CD4-positive, alpha-beta T cell treated with Interleukin-2 at 100 ng/mL for 4 hours (primary cell): ENCODE measurements around the gene PIEZO1.

Experiments used
- DNase-seq: peaks from one replicate; pipeline ENCODE4 v3.0.0-alpha.2; 2020; ENCODE audit warnings: low spot score

The PIEZO1 gene

DNA sequence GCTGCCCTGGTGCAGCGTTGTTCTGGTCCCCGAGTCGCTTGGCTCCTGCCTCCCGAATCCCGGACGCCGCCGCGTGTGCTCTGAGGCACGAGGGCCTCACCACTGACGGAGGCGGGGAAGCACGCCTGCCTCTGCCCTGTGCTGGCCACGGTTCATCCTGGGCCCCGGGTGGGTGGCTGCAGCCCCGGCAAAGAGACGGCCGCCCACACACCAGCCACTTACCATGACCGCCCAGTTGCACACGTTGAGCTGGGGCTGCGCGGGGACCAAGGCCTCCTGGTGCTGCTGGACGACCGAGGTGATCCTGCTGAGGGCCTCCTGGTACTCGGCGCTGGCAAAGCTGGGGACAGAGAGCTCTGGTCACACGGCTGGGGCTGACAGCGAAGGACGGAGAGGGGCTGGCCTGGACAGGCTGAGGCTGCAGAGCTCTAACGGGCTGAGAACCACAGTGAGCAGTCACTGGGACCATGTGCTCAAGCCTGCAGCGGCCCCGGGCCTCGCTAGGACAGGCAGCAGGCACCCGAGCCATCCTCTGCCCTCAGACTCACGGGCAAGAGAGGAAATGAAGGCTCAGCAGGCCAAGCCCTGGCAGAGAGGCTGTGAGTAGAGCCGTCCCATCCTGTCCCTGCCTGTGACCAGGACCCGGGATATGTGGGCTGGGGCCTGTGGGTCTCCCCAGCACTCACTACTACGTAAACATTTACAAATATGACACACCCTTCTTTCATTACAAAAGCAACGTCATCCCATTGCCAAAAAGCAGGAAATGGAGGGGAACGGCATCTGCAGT, 33.0 kb upstream of the PIEZO1 start:
- DNase-seq = no peak

DNA sequence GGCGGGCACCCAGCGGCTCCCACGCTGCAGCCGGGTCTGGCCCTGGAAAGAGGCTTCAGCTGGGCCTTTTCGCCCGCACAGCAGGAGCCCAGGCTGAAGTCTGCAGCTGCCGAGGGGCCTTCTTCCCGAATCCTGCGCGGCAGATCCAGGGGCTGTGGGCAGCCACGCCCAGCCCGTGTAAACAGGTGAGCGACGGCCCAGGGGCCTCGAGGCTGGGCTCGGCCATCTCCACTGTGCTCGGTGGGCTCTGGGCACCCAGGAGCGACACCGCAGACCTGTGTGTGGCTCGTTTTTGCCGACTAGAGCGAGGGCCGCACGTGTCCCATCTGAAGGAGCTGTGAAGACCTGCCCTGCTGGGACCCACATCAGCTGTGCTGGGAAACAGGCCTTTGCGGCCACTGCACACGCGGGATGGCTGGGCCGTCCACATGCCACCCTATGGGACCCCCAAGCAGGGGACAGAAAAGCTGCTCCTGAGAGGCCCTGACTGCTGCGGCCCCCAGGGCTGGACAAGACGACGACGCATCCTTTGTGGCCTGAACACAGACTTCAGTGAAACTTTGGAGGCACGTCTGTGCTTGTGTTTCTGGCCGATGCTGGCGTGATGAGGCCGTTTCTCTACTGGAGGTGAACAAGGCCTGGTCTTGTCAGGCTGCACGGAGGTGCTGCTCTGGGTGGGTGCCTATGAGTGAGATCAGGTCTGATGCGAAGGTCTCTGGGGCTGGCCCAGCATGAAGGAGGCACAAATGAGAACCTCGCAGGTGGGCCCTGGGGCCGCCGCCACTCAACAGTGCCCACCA, 31.9 kb upstream of the PIEZO1 start:
- no peak for DNase-seq

DNA sequence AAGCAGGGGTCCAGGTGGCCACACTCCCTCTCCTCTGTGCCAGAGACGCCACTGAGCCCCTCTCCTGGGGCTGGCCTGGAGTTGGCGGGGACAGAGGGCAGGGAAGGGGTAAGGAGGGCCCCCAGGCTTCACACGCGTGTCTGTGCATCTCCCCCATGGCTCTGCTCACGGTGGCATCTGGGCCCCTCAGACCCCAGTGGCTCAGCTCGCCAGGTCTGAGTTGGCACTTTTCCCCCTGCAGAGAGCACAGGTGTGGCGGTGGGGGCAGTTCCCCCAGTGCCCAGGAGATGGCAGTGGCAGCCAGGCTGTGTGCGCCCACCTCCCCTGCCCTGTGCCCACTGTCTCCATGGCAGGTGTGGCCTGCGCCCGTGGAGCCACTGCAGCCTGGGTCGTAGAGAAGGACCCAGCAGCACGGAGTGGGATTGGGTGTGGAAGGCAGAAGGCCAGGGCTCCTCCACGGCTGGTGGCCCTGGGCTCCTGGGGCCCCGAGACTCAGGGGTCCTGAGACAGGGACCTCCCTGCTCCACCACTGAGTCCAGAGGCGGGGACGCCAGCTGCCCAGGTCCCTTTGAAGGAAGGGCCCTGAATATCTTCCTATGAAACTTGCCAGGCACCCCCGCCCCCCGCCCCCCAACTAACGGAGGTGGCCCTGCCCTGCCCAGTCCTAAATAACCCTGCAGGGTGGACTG, 31.0 kb upstream of the PIEZO1 start:
- DNase-seq = peak; percentile 45

DNA sequence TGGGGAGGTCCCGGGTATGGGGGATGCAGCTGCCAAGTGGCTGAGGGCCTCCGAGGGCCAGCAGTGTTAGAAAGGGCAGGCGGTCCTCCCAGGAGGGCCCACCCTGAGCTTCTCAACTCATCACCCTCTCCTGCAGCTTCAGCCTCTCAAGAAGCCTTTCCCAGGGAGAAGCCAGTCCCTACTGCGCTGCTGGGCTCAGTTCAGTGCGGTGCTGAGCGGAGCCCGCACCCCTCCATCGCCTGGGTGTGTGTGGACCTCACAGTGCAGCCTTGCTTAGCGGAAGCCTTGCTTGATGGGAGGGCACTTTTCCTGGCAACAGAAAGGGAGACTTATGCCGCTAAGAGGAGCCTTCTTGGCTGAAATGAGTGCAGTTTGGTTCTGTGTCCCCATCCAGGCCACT, 30.2 kb upstream of the PIEZO1 start:
- DNase-seq = no peak

DNA sequence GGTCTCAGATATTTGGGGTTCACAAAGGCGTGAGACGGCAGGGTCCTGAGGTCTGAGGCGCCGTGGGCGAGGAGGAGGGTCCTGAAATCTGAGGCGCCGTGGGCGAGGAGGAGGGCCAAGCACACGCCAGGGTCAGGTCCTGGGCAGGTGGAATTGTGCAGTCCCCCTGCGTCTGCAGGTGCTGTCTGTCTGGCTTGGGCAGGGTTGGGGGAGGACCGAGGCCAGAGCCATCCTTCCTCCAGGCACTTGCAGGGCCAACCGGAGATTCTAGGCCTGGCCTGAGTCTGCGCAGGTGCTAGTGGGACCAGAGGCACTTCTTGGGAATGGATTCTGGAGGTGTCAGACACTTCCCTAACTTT, 29.1 kb upstream of the PIEZO1 start:
- no peak for DNase-seq

DNA sequence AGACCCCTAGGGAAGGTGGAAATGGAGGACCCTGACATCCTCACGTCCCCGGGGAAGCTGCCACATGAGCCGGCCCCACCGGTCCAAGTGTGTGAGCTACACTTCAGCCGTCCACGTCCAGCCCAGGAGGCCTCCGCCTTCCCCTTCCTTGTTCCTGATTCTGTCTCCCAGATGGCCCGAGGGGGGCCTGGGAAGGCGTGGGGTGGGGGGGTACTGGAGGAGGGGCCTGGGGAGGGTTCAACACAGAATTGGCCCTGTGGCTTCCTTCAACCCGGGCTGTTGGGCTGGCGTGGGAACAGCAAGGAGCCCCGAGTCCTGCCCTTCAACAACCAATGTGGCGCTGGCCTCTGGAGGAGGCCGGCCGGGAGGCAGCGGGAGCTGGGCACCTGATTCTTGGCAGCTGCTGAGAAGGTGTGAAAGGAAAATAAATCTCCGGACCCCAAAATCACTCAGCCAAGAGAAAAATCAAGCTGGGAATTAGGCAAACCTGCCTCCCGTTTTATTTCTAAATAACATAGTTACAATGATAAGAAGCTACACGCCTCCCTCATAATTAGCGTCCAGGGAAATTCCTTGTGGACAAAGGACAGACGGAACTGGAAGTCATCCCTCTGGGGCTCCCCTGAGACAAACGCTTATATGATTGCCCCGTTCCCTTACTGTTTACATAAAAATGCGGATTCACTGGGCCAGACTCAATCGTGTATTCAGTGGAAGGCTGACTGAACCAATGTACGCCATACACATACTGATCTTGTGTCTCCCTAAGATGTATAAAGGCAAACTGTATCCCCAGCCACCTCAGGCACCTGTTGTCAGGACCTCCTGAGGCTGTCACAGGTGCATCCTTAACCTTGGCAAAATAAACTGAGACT, 28.5 kb upstream of the PIEZO1 start:
- DNase-seq = no peak

DNA sequence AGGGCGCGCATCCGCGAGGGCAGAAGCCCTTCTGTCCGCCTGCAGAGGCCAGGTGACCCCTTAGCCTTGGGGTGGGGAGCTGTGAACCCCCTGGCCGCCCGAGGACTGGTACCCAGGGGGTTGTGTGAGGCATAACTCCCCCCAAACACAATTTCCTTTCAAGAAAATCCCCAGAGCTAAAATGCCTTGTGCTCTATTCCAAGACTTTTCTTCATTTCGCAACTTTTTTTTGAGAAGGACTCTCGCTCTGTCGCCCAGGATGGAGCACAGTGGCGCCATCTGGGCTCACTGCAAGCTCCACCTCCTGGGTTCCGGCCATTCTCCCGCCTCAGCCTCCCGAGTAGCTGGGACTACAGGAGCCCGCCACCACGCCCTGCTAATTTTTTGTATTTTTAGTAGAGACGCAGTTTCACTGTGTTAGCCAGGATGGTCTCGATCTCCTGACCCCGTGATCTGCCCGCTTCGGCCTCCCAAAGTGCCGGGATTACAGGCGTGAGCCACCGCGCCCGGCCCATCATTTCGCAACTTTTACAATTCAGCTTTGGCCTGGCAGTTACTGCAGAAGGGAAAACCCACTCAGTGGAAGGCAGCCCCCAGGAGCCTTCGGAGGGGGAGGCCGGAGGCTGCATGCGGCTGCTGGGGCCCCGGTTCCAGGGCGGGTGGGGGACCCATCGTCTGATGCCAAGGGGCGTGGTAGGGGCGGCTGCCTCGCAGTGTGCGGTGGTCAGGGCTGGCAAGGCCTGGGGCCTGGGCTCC, 27.7 kb upstream of the PIEZO1 start:
- DNase-seq = peak; percentile 21

DNA sequence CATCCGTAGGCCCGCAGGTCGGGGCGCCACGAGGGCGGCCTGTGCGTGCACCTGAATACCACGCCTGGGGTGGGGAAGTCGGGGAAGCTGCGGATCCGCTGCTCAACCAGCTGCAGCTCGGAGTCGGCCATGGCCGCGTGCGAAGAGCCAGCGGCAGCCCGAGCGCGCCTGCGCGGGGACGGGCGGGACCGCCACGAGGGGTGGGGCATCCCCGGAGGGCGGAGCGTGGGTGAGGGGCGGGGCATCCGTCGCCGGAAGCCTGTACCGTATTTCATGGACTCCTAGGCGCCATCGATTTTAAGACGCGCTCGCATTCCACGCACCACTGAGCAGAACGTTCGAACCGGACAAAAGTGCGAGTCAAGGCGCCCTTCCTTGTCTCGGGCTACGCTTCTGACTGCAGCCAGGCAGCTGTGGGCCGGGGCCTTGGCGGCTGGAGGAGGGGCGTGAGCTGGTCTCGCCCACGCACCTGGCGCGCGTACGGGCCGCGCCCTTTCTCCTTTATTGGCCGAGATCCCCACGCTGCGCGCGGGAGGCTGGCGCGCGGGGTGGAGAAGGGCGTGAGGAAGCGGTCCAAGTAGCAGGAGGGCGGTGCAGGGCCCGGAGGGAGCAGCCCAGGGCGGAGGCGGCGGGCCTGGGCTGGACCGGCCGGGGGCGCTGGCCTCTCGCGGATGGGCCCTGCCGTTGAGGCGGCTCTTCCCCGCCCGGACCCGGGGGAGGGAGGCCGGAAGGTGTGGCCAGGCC, 26.9 kb upstream of the PIEZO1 start, which contains the start of gene APRT:
APRT (minus strand) TSS at position 160 of the 744 bp plus-strand sequence; CDS start at position 131, 29 bp downstream.
- peak; percentile 97 for DNase-seq

DNA sequence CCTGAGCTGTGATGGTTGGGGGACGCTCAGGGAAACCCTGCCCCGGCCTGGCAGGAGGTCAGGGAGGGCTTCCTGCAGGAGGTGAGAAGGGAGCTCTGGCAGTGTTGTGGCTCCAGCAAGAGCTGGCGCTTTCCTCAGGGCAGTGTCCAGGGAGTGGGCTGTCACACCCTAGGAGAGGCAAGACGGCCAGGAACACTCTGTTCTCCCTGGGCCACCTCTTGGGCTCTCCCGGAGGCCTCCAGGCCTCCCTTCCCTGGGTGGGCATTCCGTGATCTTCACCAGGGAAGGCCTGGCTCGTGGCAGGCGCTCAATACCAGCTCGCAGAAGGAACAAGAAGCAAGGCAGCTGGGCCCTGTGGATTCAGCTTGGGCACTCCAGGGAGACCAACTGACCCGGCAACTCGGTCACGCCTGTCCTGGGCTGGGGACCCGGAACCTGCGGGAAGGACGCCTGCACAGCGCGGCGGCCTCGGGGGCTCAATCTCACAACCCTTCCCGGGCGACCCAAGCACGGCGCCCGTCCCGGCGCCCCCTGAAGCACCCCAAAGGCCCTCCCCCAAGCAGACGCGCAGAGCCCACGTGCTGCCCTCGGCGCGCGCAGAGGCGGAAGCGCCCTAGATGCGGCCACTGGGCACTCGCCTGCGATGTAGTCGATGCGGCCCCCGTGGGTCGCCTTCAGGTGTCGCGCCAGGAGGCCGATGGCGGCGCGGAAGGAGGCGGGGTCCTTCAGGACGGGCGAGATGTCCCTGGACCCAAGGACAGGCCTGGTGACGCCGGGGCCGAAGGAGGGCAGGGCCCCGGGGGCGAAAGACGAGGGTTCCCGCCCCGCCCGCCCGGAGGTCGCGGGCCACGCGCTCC, 26.1 kb upstream of the PIEZO1 start:
- DNase-seq = peak; percentile 60

DNA sequence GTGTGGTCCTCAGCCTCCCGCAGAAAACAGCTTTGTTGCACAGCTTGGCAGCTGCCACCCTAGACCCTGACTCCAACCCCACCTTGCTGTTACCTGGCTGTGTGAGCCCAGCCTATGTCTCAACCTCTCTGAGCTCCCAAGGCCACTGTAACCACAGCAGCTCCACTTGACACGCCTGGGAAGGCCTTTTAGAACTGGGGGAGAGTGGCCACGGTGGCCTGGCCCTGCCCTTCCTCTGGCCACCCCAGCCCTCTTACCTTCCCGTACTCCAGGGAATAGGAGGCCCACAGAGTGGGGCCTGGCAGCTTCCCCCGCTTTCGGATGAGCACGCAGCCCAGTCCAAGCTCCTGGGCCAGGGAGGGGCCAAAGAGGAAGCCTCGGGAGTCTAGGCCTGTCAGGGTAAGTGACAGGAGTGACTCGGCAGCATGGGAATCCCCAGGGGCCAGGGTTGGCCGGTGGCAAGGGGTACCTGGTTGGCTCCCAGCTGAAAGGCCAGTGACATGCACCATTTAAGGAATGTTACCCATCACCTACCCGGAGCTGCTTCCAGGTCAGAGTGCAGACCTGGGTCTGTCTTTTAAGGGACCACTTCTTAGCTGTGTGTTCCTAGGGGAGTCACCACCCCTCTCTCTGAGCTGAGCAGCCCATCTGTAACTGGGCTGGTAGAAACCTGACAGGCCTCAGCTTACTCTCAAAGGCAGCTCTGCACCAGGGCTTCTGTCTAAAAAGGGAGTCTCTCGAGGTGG, 25.3 kb upstream of the PIEZO1 start:
- no peak for DNase-seq

DNA sequence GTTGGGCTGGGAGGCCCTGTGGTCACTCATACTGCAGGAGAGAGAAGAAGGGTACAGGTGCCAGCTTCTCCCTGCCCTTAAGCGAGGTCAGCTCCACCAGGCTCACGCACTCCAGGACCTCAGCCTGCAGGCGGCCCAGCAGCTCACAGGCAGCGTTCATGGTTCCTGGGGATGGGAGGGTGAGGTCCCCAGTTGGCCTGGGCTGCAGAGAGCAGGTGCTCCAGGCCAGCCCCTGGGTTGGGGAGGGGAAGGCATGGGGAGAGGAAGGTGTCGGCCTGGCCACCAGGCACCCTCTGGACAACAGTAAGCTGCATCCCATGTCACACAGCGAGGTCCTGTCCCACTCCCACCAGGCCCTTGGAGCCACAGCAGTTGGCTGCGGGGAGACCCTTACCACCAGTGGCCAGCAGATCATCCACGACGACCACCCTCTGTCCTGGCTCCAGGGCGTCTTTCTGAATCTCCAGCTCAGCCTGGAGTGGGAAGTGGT, 24.7 kb upstream of the PIEZO1 start:
- no peak for DNase-seq

DNA sequence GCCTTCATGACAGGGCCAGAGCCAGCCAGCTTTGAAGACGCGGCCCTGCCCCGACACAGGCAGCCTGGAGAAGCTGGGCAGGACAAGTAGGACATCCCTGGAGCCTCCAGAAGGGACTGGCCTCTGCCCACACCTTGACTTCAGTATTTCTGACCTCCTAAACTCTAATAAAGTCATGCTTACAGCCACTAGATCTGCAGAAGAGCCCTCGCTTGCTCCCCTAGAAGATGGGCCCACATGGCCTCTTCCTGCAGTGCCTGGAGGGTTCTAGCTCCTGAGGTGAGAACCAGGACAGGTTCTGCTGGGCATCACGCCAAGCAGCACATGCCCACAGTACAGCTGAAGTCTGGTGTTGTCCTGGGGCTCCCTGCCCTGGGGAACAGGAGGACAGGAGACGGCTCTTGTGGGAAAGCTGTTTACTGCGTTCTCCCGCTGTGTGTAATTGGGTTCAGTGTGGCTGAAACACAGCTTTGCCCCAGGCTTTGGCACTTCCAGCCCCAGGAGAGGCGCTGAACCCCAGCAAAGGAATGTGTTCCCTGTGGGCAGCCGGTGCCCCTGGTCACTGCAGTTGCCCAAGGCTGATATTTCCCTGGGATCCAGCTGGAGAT, 24.2 kb upstream of the PIEZO1 start:
- DNase-seq = no peak

DNA sequence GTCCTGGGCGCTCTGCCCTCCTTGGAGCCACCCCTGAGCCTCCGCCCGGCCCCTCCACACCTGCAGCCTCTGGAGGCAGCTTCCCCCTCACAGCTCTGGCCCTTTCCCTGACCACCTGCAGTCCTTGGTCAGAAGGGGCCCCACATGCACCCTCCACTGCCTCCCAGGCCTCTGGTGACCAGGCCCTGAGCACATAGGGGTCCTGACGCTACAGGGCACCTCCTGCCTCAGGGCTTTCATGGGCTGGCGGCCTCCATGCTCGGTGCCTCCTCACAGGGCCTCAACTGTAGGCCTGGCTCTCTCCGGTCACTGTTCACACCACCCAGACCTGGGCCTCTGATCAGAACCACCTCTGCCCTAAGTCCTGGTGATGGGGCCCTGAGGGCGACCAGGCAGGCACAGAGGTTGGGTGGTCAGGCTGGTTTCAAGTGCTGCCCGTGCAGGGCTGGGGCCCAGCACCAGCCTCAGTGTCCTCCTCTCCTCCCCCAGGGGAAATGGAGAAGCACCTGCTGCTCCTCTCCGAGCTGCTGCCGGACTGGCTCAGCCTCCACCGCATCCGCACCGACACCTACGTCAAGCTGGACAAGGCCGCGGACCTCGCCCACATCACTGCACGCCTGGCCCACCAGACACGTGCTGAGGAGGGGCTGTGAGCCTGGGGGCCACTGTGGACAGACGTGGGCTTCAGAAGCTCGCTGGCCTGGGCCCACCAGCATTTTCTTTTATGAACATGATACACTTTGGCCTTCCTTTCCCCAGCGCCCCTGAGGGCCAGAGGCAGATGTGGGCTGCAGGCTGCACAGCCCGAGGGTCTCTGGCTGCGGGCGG, 22.8 kb upstream of the PIEZO1 start:
- no peak for DNase-seq

DNA sequence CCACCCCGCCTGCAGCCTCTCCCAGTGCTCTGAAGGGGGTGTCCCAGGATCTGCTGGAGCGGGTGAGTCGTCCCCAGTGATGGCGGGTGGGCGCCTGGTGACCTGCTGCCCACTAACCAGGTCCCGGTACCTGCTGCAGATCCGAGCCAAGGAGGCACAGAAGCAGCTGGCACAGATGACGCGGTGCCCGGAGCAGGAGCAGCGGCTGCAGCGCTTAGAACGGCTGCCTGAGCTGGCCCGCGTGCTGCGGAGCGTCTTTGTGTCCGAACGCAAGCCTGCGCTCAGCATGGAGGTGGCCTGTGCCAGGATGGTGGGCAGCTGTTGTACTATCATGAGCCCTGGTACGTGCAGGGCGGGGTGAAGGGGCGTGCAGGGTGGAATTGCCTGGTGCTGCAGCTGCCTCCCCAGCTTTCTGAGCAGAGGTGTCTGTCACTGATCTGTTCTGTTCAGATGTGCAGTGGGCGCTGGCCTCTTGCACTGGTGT, 22.2 kb upstream of the PIEZO1 start:
- DNase-seq = no peak

DNA sequence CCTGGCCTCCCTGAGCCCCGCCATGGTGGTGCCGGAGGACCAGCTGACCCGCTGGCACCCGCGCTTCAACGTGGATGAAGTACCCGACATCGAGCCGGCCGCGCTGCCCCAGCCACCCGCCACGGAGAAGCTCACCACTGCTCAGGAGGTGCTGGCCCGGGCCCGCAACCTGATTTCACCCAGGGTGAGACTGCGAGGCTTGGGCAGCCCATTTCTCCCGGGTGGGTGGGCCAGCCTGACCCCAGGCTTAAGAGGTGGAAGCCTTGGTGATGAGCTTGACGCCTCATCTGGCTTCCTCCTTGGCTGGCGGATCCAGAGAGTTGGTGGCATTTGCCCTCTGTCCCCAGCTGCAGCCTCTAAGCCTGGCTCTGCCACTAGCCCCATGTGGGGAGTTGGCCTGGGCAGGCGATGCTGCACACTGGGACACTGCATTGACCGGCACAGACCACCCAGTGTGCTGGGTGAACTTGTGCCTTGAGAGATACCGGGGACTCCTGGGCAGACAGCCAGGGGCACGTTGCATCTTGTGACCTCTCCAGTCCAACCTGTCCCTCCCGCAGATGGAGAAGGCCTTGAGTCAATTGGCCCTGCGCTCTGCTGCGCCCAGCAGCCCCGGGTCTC, 21.6 kb upstream of the PIEZO1 start:
- no peak for DNase-seq

DNA sequence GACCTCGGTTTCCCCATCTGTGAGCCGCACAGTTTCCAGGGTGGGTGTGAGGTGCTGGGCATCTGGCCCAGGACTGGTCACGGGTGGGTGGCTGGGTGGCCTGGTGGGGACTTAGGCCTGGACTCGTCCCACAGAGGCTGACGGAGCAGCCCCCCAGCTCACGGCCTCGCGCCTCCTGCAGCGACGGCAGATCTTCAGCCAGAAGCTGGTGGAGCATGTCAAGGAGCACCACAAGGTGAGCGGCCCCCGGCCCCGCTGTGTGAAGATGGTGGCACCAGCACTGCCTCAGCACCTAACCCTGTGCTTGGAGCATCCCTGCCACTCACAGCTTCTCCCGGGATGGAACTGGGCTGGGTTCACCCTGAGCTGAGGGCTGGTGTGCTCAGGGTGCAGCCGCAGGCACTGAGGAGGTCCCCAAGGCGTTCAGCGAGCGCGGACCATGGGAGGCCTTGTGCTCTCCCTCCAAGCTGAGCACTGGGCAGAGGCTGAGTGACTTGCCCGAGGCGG, 20.9 kb upstream of the PIEZO1 start:
- no peak for DNase-seq
